ENCODE measurements around the gene SERPINB1. TPM values are rescaled to one million over a fixed set of nuclear protein-coding genes. Genes with fewer than 3 reads are reported as not detected.
A peak's percentile ranks its signal among the peaks of the same experiment; 100 is the strongest.

SERPINB1 gene
- total and polyA plus RNA-seq, 12 donors, result 16.3 to 73.7 (median 21.2) TPM

GRCh38 chr6:2790588-2791449 lies 50.8 kb downstream of the SERPINB1 start:
- 39 to 46% methylated on average over 11 of the region's 11 CpGs for WGBS, 2 donors
- H3K4me1 ChIP-seq, result peaks cover 6 to 54% (median 38%) of the 10 kb centered on the region in 9 donors
- intact Hi-C loops (cut with DNase I), result loop anchor here (1.0 to 10.0 kb wide), 7 partner anchors 48 to 198 kb away; partner anchors contain the start of gene SERPINB1 (in 8 of the 10)

GRCh38 chr6:2786269-2786668 lies 55.4 kb downstream of the SERPINB1 start:
- DNase-seq (no peak), ATAC-seq (peak in 2 of 8 donors; percentile 3 to 29)
- no peak overlapping the region for H3K27ac ChIP-seq
- intact Hi-C loops (cut with DNase I), result loop anchor here in 3 of 10 donors (5.0 to 10.0 kb wide), 3 partner anchors 126 to 149 kb away; no protein-coding TSS in a partner anchor
- H3K27me3 ChIP-seq, result no peaks in the 10 kb centered on the region
- H3K4me1 ChIP-seq, result peaks cover 0 to 36% (median 23%) of the 10 kb centered on the region in 9 donors
- TF ChIP-seq CTCF (IDR thresholded peaks at IDR 0.05), result no peak
- WGBS, 2 donors, result 62 to 69% methylated on average over 4 of the region's 4 CpGs
- no peak overlapping the region for H3K4me3 ChIP-seq
- peaks cover 0 to 75% (median 20%) of the 10 kb centered on the region in 9 donors for H3K36me3 ChIP-seq
- no peaks in the 10 kb centered on the region for H3K9me3 ChIP-seq

More at GRCh38 chr6:2790588-2791449, 50.8 kb downstream of the SERPINB1 start:
- H3K9me3 ChIP-seq, result no peaks in the 10 kb centered on the region
- peaks cover 0 to 29% (median 4%) of the 10 kb centered on the region in 9 donors for H3K36me3 ChIP-seq
- peak; percentile 38 to 77 for DNase-seq
- no peaks in the 10 kb centered on the region for H3K27me3 ChIP-seq
- peak; percentile 78 to 92 (median 90) for ATAC-seq
- H3K27ac ChIP-seq, result peak overlapping the region; percentile 29 to 87 (median 70)
- H3K4me3 ChIP-seq, result peak overlapping the region in 2 of 10 donors; percentile 5 to 10
- peak; percentile 54 to 89 (median 79) for TF ChIP-seq CTCF (IDR thresholded peaks at IDR 0.05)

- Histone ChIP-seq H3K27ac (no peak overlapping the region), H3K27me3 (no peaks in the 10 kb centered on the region), H3K4me3 (no peak overlapping the region), H3K9me3 (no peaks in the 10 kb centered on the region), H3K36me3 (peaks cover 0 to 88% (median 32%) of the 10 kb centered on the region in 9 donors), H3K4me1 (peaks cover 0 to 34% (median 18%) of the 10 kb centered on the region in 9 donors)
- TF ChIP-seq CTCF (IDR thresholded peaks at IDR 0.05), result no peak
- ATAC-seq, result no peak
- intact Hi-C loops (cut with DNase I), result loop anchor here in 3 of 10 donors (5.0 to 10.0 kb wide), 3 partner anchors 127 to 150 kb away; no protein-coding TSS in a partner anchor
- no peak for DNase-seq
- WGBS, 2 donors, result 89% methylated on average over 7 of the region's 7 CpGs
Observed at GRCh38 chr6:2784930-2785329, 56.7 kb downstream of the SERPINB1 start.

GRCh38 chr6:2784061-2784460 lies 57.6 kb downstream of the SERPINB1 start:
- ATAC-seq (no peak), DNase-seq (no peak)
- 78 to 81% methylated on average over 5 of the region's 5 CpGs for WGBS, 2 donors
- Histone ChIP-seq H3K36me3 (peaks cover 0 to 96% (median 37%) of the 10 kb centered on the region in 9 donors), H3K27ac (no peak overlapping the region), H3K4me3 (no peak overlapping the region), H3K4me1 (peaks cover 0 to 34% (median 18%) of the 10 kb centered on the region in 9 donors), H3K27me3 (no peaks in the 10 kb centered on the region), H3K9me3 (no peaks in the 10 kb centered on the region)
- intact Hi-C loops (cut with DNase I), result loop anchor here in 3 of 10 donors (10.0 kb wide), 2 partner anchors 131 to 151 kb away; no protein-coding TSS in a partner anchor
- TF ChIP-seq CTCF (IDR thresholded peaks at IDR 0.05), result no peak
